A549 treated with RU486 at 1 μM for 4 hours (cell line): Measurements from ENCODE around the gene UGT1A9. TPM values are rescaled to one million over a fixed set of nuclear protein-coding genes. Genes with fewer than 3 reads are reported as not detected.

Experiments used
- total RNA-seq: library from RNA; stranded (reverse); fragments of 200-300 nt; extraction: Qiagen RNA extraction; gene quantifications from 5 replicates; pipeline ENCODE4 v1.2.3, GENCODE V29; 2022; ENCODE audit warnings: low read depth

UGT1A9 gene
- total RNA-seq, result 3.5 to 6.8 TPM (median 4.9 TPM) in 5 replicates

DNA sequence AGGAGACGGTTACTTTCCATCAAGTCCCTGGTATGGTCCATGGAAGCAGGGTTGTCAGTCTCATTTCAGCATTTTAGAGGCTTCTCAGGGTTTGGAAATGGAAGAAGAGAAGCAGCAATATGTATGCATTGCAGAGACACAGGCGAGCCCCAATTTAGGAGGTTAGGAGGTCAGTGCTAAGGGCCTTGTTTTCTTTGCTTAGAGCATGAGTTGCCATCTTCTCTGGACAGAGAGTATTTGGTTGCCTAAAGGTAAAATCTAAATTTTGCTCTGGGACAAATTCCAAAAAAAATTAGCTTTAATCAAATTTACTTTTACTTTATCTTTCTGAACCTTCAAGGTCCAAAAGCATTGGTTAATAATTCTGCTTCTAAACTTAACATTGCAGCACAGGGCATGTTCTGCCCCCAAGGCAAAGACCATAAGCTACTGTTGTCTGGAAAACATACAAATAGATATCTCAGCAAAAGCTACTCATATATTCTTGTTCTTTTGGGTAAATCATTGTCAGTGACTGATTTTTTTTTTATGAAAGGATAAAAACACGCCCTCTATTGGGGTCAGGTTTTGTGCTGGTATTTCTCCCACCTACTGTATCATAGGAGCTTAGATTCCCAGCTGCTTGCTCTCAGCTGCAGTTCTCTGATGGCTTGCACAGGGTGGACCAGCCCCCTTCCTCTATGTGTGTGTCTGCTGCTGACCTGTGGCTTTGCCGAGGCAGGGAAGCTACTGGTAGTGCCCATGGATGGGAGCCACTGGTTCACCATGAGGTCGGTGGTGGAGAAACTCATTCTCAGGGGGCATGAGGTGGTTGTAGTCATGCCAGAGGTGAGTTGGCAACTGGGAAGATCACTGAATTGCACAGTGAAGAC, at the start of gene UGT1A9:
TSS of gene UGT1A9 (plus strand) at position 609 of the 872 bp plus-strand sequence. CDS start at position 646, 37 bp downstream.

DNA sequence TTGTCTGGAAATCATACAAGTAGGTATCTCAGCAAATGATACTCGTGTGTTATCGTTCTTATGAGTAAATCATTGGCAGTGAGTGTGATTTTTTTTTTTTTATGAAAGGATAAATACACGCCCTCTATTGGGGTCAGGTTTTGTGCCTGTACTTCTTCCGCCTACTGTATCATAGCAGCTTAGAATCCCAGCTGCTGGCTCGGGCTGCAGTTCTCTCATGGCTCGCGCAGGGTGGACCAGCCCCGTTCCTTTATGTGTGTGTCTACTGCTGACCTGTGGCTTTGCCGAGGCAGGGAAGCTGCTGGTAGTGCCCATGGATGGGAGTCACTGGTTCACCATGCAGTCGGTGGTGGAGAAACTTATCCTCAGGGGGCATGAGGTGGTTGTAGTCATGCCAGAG, 35.4 kb upstream of the UGT1A9 start, which contains the start of gene UGT1A10:
TSS of gene UGT1A10 (plus strand) at position 143 of the 400 bp plus-strand sequence. CDS start at position 218, 75 bp downstream.

DNA sequence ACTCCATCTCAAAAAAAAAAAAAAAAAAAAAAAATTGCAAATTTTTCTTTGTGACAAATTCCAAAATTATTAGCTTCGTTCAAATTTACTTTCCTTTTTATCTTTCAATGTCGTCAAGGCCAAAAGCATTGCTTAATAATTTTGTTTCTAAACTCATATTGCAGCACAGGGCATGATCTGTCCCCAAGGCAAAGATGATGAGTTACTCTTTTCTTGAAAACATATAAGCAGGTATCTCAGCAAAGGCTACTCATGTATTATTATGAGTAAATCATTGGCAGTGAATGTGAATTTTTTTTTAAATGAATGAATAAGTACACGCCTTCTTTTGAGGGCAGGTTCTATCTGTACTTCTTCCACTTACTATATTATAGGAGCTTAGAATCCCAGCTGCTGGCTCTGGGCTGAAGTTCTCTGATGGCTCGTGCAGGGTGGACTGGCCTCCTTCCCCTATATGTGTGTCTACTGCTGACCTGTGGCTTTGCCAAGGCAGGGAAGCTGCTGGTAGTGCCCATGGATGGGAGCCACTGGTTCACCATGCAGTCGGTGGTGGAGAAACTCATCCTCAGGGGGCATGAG, 9.9 kb downstream of the UGT1A9 start, which contains the start of gene UGT1A7:
TSS of gene UGT1A7 (plus strand) at position 381 of the 579 bp plus-strand sequence. CDS start at position 418, 37 bp downstream.

DNA sequence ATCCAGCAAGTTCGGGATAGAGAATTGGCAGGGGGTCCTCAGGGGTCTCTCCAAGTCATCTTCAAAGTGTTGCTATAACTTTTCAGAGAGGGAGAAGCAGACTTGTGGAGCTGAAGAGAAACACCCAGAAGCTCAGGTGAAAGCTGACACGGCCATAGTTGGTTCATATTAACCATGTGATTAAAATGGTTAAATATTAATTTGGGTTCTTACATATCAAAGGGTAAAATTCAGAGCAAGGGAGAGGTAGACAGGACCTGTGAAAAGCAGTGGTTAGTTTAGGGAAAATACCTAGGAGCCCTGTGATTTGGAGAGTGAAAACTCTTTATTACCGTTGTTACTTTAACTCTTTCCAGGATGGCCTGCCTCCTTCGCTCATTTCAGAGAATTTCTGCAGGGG, 20.9 kb downstream of the UGT1A9 start, which contains the start of gene UGT1A6:
TSS of gene UGT1A6 (plus strand) at position 243 of the 400 bp plus-strand sequence. CDS start at position 358, 115 bp downstream.

DNA sequence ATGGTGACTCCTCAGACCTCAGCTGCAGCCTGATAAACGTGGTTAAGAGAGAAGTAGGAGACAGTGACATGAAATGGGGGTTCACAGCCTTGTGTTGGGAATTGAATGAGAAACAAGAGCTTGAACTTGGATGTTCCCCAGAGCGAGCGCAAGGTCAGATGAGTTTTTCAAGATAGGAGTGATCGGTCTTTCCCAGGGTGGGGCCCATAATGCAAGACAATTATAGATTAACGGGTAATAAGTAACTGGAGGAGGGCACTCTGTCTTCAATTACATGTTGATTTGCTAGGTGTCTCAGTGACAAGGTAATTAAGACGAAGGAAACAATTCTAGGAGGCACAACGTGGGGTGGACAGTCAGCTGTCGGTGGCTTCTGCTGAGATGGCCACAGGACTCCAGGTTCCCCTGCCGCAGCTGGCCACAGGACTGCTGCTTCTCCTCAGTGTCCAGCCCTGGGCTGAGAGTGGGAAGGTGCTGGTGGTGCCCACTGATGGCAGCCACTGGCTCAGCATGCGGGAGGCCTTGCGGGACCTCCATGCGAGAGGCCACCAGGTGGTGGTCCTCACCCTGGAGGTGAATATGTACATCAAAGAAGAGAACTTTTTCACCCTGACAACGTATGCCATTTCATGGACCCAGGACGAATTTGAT, 41.0 kb downstream of the UGT1A9 start, which contains the start of gene UGT1A5:
TSS of gene UGT1A5 (plus strand) at position 297 of the 651 bp plus-strand sequence. CDS start at position 382, 85 bp downstream.

DNA sequence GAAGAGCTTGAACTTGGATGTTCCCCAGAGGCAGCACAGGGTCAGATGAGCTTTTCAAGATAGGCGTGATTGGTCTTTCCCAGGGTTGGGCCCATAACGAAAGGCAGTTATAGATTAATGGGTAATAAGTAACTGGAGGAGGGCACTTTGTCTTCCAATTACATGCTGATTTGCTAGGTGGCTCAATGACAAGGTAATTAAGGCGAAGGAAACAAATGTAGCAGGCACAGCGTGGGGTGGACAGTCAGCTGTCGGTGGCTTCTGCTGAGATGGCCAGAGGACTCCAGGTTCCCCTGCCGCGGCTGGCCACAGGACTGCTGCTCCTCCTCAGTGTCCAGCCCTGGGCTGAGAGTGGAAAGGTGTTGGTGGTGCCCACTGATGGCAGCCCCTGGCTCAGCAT, 46.9 kb downstream of the UGT1A9 start, which contains the start of gene UGT1A4:
TSS of gene UGT1A4 (plus strand) at position 185 of the 400 bp plus-strand sequence. CDS start at position 270, 85 bp downstream.

DNA sequence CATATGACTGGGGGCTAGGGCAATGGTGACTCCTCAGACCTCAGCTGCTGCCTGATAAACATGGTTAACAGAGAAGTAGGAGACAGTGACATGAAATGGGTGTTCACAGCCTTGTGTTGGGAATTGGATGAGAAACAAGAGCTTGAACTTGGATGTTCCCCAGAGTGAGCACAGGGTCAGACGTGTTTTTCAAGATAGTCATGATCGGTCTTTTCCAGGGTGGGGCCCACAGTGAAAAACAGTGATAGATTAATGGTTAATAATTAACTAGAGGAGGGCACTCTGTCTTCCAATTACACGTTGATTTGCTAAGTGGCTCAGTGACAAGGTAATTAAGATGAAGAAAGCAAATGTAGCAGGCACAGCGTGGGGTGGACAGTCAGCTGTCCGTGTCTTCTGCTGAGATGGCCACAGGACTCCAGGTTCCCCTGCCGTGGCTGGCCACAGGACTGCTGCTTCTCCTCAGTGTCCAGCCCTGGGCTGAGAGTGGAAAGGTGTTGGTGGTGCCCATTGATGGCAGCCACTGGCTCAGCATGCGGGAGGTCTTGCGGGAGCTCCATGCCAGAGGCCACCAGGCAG, 57.1 kb downstream of the UGT1A9 start, which contains the start of gene UGT1A3:
TSS of gene UGT1A3 (plus strand) at position 320 of the 579 bp plus-strand sequence. CDS start at position 405, 85 bp downstream.

DNA sequence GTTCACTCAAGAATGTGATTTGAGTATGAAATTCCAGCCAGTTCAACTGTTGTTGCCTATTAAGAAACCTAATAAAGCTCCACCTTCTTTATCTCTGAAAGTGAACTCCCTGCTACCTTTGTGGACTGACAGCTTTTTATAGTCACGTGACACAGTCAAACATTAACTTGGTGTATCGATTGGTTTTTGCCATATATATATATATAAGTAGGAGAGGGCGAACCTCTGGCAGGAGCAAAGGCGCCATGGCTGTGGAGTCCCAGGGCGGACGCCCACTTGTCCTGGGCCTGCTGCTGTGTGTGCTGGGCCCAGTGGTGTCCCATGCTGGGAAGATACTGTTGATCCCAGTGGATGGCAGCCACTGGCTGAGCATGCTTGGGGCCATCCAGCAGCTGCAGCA, 88.3 kb downstream of the UGT1A9 start, which contains the start of gene UGT1A1:
TSS of gene UGT1A1 (plus strand) at position 228 of the 400 bp plus-strand sequence. CDS start at position 246, 18 bp downstream.

DNA sequence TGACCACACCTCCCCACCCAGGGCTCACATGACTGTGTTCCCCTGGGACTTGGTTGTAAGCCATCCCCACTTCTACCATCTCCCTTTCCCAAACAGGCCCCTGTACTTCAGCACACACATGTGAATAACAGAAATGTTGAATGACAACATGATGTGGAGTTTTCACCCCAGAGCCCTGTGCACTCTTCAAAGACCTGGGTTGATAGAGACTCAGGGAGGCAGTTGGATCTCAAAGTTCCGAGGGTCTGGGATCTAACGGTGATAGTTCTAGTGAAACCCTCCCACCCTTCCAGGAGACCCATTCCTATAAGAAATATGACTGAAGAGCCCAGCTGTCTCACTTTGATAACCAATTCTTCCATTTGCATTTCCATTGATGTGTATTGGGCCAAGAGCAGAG, 106.3 kb downstream of the UGT1A9 start, which contains the start of gene MROH2A:
TSS of gene MROH2A (plus strand) at position 301 of the 400 bp plus-strand sequence. CDS start 1,029 bp downstream, outside the sequence.

Other genes starting within 250 kb of the UGT1A9 start
- gene USP40, start 105.1 kb upstream of the UGT1A9 start, total RNA-seq, result 20.3 to 24.5 TPM (median 22.4 TPM) in 5 replicates
- gene UGT1A8, start 54.3 kb upstream of the UGT1A9 start, total RNA-seq, result 0.06 to 0.13 TPM in 2 of 5 replicates, not detected in the others
- gene UGT1A10, start 35.5 kb upstream of the UGT1A9 start, total RNA-seq, result 0.15 to 0.17 TPM in 2 of 5 replicates, not detected in the others
- gene UGT1A7, start 10.0 kb downstream of the UGT1A9 start, total RNA-seq, result 3.4 to 6.3 TPM (median 3.9 TPM) in 5 replicates
- gene UGT1A6, start 21.0 kb downstream of the UGT1A9 start, total RNA-seq, result 1.2 to 2.3 TPM (median 1.6 TPM) in 5 replicates
- not detected in 5 replicates for gene UGT1A5, start 41.0 kb downstream of the UGT1A9 start, total RNA-seq
- 0.05 to 0.10 TPM in 2 of 5 replicates, not detected in the others for gene UGT1A4, start 46.8 kb downstream of the UGT1A9 start, total RNA-seq
- gene UGT1A3, start 57.1 kb downstream of the UGT1A9 start, total RNA-seq, result 0.10 to 0.22 TPM (median 0.13 TPM) in 3 of 5 replicates, not detected in the others
- gene UGT1A1, start 88.4 kb downstream of the UGT1A9 start, total RNA-seq, result 0.66 to 1.2 TPM (median 0.83 TPM) in 5 replicates
- gene MROH2A, start 106.4 kb downstream of the UGT1A9 start, total RNA-seq, result 0.18 to 0.31 TPM (median 0.24 TPM) in 4 of 5 replicates, not detected in the other
- gene HJURP, start 182.6 kb downstream of the UGT1A9 start, total RNA-seq, result 76.2 to 89.5 TPM (median 80.6 TPM) in 5 replicates
- gene TRPM8, start 245.5 kb downstream of the UGT1A9 start, total RNA-seq, result 0.13 to 0.21 TPM (median 0.15 TPM) in 3 of 5 replicates, not detected in the others